Caco-2 (cell line): ENCODE data around the gene ANGPTL5. TPM values are rescaled to one million over a fixed set of nuclear protein-coding genes. Genes with fewer than 3 reads are reported as not detected.
"Not testable (repeated sequence)": the region's sequence is repeated elsewhere in the genome, so short reads cannot be mapped to it uniquely, and the experiment has no call there.

ENCODE experiments used
- BruUV-seq: library from RNA; stranded (reverse); fragments of 400-500 nt; replicated peaks from 2 replicates; lab custom pipeline; 2021; lab: Mats Ljungman, UMichigan
- CTCF ChIA-PET: fragments of 300-600 bp; sonication (Branson Sonifier 250); formaldehyde crosslinking; loops from one replicate; lab custom pipeline; 2022; ENCODE audit warnings: antibody characterized with exemption; lab: Charles Lee
- POLR2A ChIA-PET: fragments of 300-600 bp; sonication (Branson Sonifier 250); formaldehyde crosslinking; loops from one replicate; lab custom pipeline; 2022; ENCODE audit warnings: antibody characterized with exemption; lab: Charles Lee
- DNase-seq, 2 experiments: peaks; one replicate each; pipeline versions ENCODE4 v3.0.0 to v3.0.0-alpha.2; 2020 to 2022
- H3K27me3 ChIP-seq: replicated peaks from 2 replicates; pipeline ENCODE4 v1.6.0; 2011; ENCODE audit warnings: low read length; ENCODE audit not compliant: control insufficient read depth, insufficient read depth
- H3K36me3 ChIP-seq: 2 replicates; pipeline ENCODE4 v1.5.1; 2011; ENCODE audit warnings: low read length; ENCODE audit not compliant: control insufficient read depth, insufficient read depth
- H3K4me1 ChIP-seq: fragments of 250-450 bp; sonication (Bioruptor Pico); 2 replicates; pipeline ENCODE4 v1.5.1; 2020; ENCODE audit warnings: mild to moderate bottlenecking
- H3K4me3 ChIP-seq: 2 replicates; pipeline ENCODE4 v1.5.1; 2011; ENCODE audit warnings: low read depth, mild to moderate bottlenecking, control low read depth, low read length
- H3K9me3 ChIP-seq: fragments of 250-450 bp; sonication (Bioruptor Pico); 2 replicates; pipeline ENCODE4 v1.5.1; 2020; ENCODE audit warnings: mild to moderate bottlenecking, moderate library complexity
- H3K27ac Mint-ChIP-seq: one replicate; pipeline ENCODE4 v1.8.0; 2022; ENCODE audit warnings: mixed read lengths; ENCODE audit not compliant: unreplicated experiment
- H3K27me3 Mint-ChIP-seq: one replicate; pipeline ENCODE4 v1.8.0; 2022; ENCODE audit warnings: mixed read lengths; ENCODE audit not compliant: insufficient read depth, unreplicated experiment
- H3K36me3 Mint-ChIP-seq: one replicate; pipeline ENCODE4 v1.8.0; 2022; ENCODE audit warnings: mild to moderate bottlenecking, mixed read lengths; ENCODE audit not compliant: insufficient read depth, unreplicated experiment
- H3K4me1 Mint-ChIP-seq: one replicate; pipeline ENCODE4 v1.8.0; 2022; ENCODE audit warnings: low read depth, mixed read lengths; ENCODE audit not compliant: unreplicated experiment
- H3K4me3 Mint-ChIP-seq: one replicate; pipeline ENCODE4 v1.8.0; 2022; ENCODE audit warnings: mild to moderate bottlenecking, moderate library complexity, mixed read lengths; ENCODE audit not compliant: unreplicated experiment
- H3K9me3 Mint-ChIP-seq: one replicate; pipeline ENCODE4 v1.8.0; 2022; ENCODE audit warnings: mixed read lengths; ENCODE audit not compliant: unreplicated experiment
- intact Hi-C: fragments of 100-400 bp; cut with micrococcal nuclease; formaldehyde crosslinking; loops from one replicate; pipeline ENCODE4 v1.10.0; 2022; ENCODE audit not compliant: unreplicated experiment
- total RNA-seq: library from RNA; stranded (reverse); gene quantifications from 2 replicates; pipeline ENCODE4 v1.2.3, GENCODE V29; 2022
- TF ChIP-seq, protein P1 (sequence below), 2 experiments: fragments of 200-600 bp in 1 of 2; IDR thresholded peaks; 1 replicate in 1 of 2; 2 replicates in 1 of 2; pipeline versions ENCODE4 v1.5.1 to v1.8.0; 2011 to 2022; ENCODE audit warnings: antibody characterized with exemption in 1 of 2, control low read depth in 1 of 2, inconsistent platforms in 1 of 2, low read depth in 1 of 2, low read length in 1 of 2, mild to moderate bottlenecking in 1 of 2, moderate library complexity in 1 of 2; ENCODE audit not compliant: insufficient read depth in 1 of 2, severe bottlenecking in 1 of 2, unreplicated experiment in 1 of 2

ANGPTL5 gene
- total RNA-seq, 1 experiment from 2014 or later, result not detected

DNA sequence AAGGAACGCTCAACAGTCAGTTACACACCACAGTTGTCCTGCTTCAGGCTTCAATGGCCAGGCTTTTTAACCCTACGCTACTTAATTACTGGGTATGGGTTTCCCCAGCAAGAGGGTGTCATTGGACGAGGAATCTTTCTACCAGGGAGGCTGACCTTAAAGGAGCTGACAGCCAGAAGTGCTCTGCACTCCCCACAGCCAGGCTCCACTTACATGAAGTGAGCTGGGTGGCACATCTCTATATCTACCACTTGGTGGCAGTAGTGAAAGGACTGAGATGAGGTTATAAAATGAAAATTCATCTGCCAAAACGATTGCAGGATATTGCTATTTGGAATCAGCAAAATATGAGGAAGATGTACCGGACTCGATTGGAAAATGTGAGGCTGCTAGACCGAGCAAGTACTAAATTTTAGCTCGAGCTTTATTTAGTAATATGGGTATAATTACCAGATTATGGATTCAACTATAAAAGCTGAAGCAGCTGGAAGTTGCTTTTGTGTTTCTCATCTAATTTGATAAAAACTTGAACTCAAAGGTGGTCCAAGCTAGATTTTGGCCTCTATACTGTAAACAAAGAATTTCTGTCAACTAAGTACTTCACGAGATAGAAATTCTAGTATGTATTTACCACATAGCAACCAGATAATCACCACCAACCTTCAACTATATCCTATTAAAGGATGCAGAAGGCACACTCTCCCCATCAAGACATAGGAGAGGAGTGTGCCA, 55.5 kb downstream of the ANGPTL5 start:
- H3K9me3 Mint-ChIP-seq, result peaks cover 12% of the 10 kb centered on the region
- H3K27me3 ChIP-seq, result no peaks in the 10 kb centered on the region
- intact Hi-C loops, result loop anchor here (1.0 to 10.0 kb wide), 6 partner anchors 114 to 1086 kb away; no protein-coding TSS in a partner anchor
- H3K27ac Mint-ChIP-seq, result peak overlapping the region; percentile 71
- no peaks in the 10 kb centered on the region for H3K36me3 ChIP-seq
- H3K36me3 Mint-ChIP-seq, result no peaks in the 10 kb centered on the region
- no peak overlapping the region for H3K4me3 Mint-ChIP-seq
- H3K4me3 ChIP-seq, result no peak overlapping the region
- peaks cover 25% of the 10 kb centered on the region for H3K4me1 Mint-ChIP-seq
- peaks cover 28% of the 10 kb centered on the region for H3K4me1 ChIP-seq
- POLR2A ChIA-PET, result interaction anchor here (0.5 to 0.6 kb wide), 2 partner anchors 147 to 431 kb away, joined by 3 to 4 read pairs; no protein-coding TSS in a partner anchor
- BruUV-seq, result no TSS peak
- TF ChIP-seq, protein P1, sequence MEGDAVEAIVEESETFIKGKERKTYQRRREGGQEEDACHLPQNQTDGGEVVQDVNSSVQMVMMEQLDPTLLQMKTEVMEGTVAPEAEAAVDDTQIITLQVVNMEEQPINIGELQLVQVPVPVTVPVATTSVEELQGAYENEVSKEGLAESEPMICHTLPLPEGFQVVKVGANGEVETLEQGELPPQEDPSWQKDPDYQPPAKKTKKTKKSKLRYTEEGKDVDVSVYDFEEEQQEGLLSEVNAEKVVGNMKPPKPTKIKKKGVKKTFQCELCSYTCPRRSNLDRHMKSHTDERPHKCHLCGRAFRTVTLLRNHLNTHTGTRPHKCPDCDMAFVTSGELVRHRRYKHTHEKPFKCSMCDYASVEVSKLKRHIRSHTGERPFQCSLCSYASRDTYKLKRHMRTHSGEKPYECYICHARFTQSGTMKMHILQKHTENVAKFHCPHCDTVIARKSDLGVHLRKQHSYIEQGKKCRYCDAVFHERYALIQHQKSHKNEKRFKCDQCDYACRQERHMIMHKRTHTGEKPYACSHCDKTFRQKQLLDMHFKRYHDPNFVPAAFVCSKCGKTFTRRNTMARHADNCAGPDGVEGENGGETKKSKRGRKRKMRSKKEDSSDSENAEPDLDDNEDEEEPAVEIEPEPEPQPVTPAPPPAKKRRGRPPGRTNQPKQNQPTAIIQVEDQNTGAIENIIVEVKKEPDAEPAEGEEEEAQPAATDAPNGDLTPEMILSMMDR (IDR thresholded peaks at IDR 0.05; ENCODE audit: insufficient read depth in 1 of 2, low read depth in 1 of 2, low read length in 1 of 2, severe bottlenecking in 1 of 2, unreplicated experiment in 1 of 2), result peak; percentile 89 to 95
- H3K9me3 ChIP-seq, result peaks cover 18% of the 10 kb centered on the region
- CTCF ChIA-PET, result interaction anchor here (0.5 to 4.8 kb wide), 24 partner anchors 8 to 806 kb away, joined by 3 to 141 read pairs (median 4); partner anchors contain the start of genes ANGPTL5 and CEP126
- no peaks in the 10 kb centered on the region for H3K27me3 Mint-ChIP-seq
- DNase-seq, result peak; percentile 73 to 79

GRCh38 chr11:101852260-101852659, 64.1 kb downstream of the ANGPTL5 start:
- intact Hi-C loops, H3K27ac Mint-ChIP-seq, H3K4me1 ChIP-seq, H3K27me3 Mint-ChIP-seq, H3K36me3 Mint-ChIP-seq, H3K9me3 ChIP-seq, H3K4me1 Mint-ChIP-seq, H3K4me3 ChIP-seq, H3K27me3 ChIP-seq, POLR2A ChIA-PET, BruUV-seq, H3K4me3 Mint-ChIP-seq, H3K36me3 ChIP-seq: not testable (repeated sequence)
- CTCF ChIA-PET, result interaction anchor here (1.0 to 1.6 kb wide), 4 partner anchors 9 to 156 kb away, joined by 3 to 11 read pairs (median 5); no protein-coding TSS in a partner anchor
- peaks cover 27% of the 10 kb centered on the region for H3K9me3 Mint-ChIP-seq
- TF ChIP-seq, protein P1 (IDR thresholded peaks at IDR 0.05; ENCODE audit: insufficient read depth in 1 of 2, low read depth in 1 of 2, low read length in 1 of 2, severe bottlenecking in 1 of 2, unreplicated experiment in 1 of 2), result peak in 1 of 2 experiments; percentile 26
- DNase-seq, result peak in 1 of 2 experiments; percentile 28

DNA sequence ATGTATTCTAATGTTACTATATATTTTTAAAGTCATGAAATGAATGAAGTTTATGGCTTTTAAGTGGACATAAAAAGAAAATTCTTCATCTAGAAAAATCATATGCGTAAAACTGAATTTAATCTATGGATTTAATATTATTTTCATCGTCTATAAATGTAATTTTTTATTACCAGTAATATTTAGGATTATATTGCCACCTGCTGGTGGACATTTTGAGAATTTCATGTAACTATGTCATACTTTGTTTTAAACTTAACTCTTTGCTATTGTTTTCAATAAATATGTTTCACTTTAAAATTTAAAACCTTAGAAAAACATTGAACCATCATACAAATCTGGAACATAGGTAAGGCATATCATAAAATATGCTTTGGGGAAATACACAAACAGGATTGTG, 68.1 kb downstream of the ANGPTL5 start:
- Mint-ChIP-seq H3K36me3 (no peaks in the 10 kb centered on the region), H3K4me1 (no peaks in the 10 kb centered on the region), H3K4me3 (no peak overlapping the region), H3K9me3 (peaks cover 29% of the 10 kb centered on the region), H3K27me3 (no peaks in the 10 kb centered on the region), H3K27ac (no peak overlapping the region)
- ChIA-PET CTCF (no interaction called here), POLR2A (no interaction called here)
- peak in 1 of 2 experiments; percentile 41 for DNase-seq
- H3K4me3 ChIP-seq, result no peak overlapping the region
- no TSS peak for BruUV-seq
- H3K36me3 ChIP-seq, result no peaks in the 10 kb centered on the region
- no peaks in the 10 kb centered on the region for H3K27me3 ChIP-seq
- H3K9me3 ChIP-seq, result no peaks in the 10 kb centered on the region
- TF ChIP-seq, protein P1 (IDR thresholded peaks at IDR 0.05; ENCODE audit: insufficient read depth in 1 of 2, low read depth in 1 of 2, low read length in 1 of 2, severe bottlenecking in 1 of 2, unreplicated experiment in 1 of 2), result peak; percentile 24 to 62
- intact Hi-C loops, result loop anchor here (1.0 kb wide), 4 partner anchors 88 to 419 kb away; no protein-coding TSS in a partner anchor
- no peaks in the 10 kb centered on the region for H3K4me1 ChIP-seq
